A549 (cell line): ENCODE results near the gene MACF1.

Source experiments
- JUN ChIP-seq, 2 experiments: fragments of >200 bp; sonication (Bioruptor Twin); formaldehyde crosslinking; IDR thresholded peaks; 2 replicates in 1 of 2; 3 replicates in 1 of 2; pipeline ENCODE4 v1.6.1; 2016 to 2017
- MAX ChIP-seq: IDR thresholded peaks from 2 replicates; pipeline ENCODE4 v1.6.1; 2012
- PBX3 ChIP-seq: IDR thresholded peaks from 2 replicates; pipeline ENCODE4 v1.6.1; 2012
- RCOR1 ChIP-seq: fragments of 150-350 bp; IDR thresholded peaks from 2 replicates; pipeline ENCODE4 v1.6.1; 2014; ENCODE audit warnings: antibody characterized with exemption, low read length, low read depth

GRCh38 chr1:39425151-39425550 is 220.7 kb downstream of the MACF1 start:
- no peak for TF ChIP-seq PBX3
- TF ChIP-seq RCOR1: no peak
- TF ChIP-seq JUN (IDR thresholded peaks at IDR 0.05): no peak
- no peak for TF ChIP-seq MAX
